ENCODE results near the gene GARRE1.
A peak's percentile ranks its signal among the peaks of the same experiment; 100 is the strongest.

GARRE1 gene

GRCh38 chr19:34229721-34230120 lies 24.6 kb upstream of the GARRE1 start:
- TF ChIP-seq CTCF (IDR thresholded peaks at IDR 0.05; ENCODE audit: unreplicated experiment in 3 of 3): no peak
- peaks cover 50% of the 10 kb centered on the region for H3K36me3 Mint-ChIP-seq (ENCODE audit: low read depth)
- no peaks in the 10 kb centered on the region for H3K4me1 Mint-ChIP-seq
- H3K4me3 Mint-ChIP-seq: no peak overlapping the region
- H3K27ac Mint-ChIP-seq: no peak overlapping the region
- no peaks in the 10 kb centered on the region for H3K9me3 Mint-ChIP-seq
- H3K27me3 Mint-ChIP-seq (ENCODE audit: low read depth): no peaks in the 10 kb centered on the region

GRCh38 chr19:34230820-34231219 lies 23.5 kb upstream of the GARRE1 start:
- H3K4me1 Mint-ChIP-seq: no peaks in the 10 kb centered on the region
- H3K9me3 Mint-ChIP-seq: no peaks in the 10 kb centered on the region
- TF ChIP-seq CTCF (IDR thresholded peaks at IDR 0.05; ENCODE audit: unreplicated experiment in 3 of 3): no peak
- H3K4me3 Mint-ChIP-seq: no peak overlapping the region
- H3K36me3 Mint-ChIP-seq (ENCODE audit: low read depth): peaks cover 48% of the 10 kb centered on the region
- H3K27ac Mint-ChIP-seq: no peak overlapping the region
- H3K27me3 Mint-ChIP-seq (ENCODE audit: low read depth): no peaks in the 10 kb centered on the region

GRCh38 chr19:34231439-34231838 lies 22.9 kb upstream of the GARRE1 start:
- no peaks in the 10 kb centered on the region for H3K9me3 Mint-ChIP-seq
- no peaks in the 10 kb centered on the region for H3K27me3 Mint-ChIP-seq (ENCODE audit: low read depth)
- no peak overlapping the region for H3K27ac Mint-ChIP-seq
- peaks cover 52% of the 10 kb centered on the region for H3K36me3 Mint-ChIP-seq (ENCODE audit: low read depth)
- H3K4me1 Mint-ChIP-seq: peaks cover 5% of the 10 kb centered on the region
- no peak overlapping the region for H3K4me3 Mint-ChIP-seq
- no peak for TF ChIP-seq CTCF (IDR thresholded peaks at IDR 0.05; ENCODE audit: unreplicated experiment in 3 of 3)

GRCh38 chr19:34232566-34233481 lies 21.5 kb upstream of the GARRE1 start:
- Mint-ChIP-seq H3K27me3 (ENCODE audit: low read depth) (no peaks in the 10 kb centered on the region), H3K4me1 (peaks cover 5% of the 10 kb centered on the region), H3K27ac (peak overlapping the region; percentile 28 to 59 (median 57)), H3K36me3 (ENCODE audit: low read depth) (peaks cover 51% of the 10 kb centered on the region), H3K4me3 (no peak overlapping the region), H3K9me3 (no peaks in the 10 kb centered on the region)
- TF ChIP-seq CTCF (IDR thresholded peaks at IDR 0.05; ENCODE audit: unreplicated experiment in 3 of 3): no peak

GRCh38 chr19:34235425-34235940 lies 18.9 kb upstream of the GARRE1 start:
- no peak overlapping the region for H3K27ac Mint-ChIP-seq
- H3K36me3 Mint-ChIP-seq (ENCODE audit: low read depth): peaks cover 47% of the 10 kb centered on the region
- no peaks in the 10 kb centered on the region for H3K27me3 Mint-ChIP-seq (ENCODE audit: low read depth)
- H3K4me1 Mint-ChIP-seq: peaks cover 5% of the 10 kb centered on the region
- H3K9me3 Mint-ChIP-seq: no peaks in the 10 kb centered on the region
- H3K4me3 Mint-ChIP-seq: no peak overlapping the region
- TF ChIP-seq CTCF (IDR thresholded peaks at IDR 0.05; ENCODE audit: unreplicated experiment in 3 of 3): no peak
